Measurements from ENCODE around the gene GPX5.

The GPX5 gene

DNA sequence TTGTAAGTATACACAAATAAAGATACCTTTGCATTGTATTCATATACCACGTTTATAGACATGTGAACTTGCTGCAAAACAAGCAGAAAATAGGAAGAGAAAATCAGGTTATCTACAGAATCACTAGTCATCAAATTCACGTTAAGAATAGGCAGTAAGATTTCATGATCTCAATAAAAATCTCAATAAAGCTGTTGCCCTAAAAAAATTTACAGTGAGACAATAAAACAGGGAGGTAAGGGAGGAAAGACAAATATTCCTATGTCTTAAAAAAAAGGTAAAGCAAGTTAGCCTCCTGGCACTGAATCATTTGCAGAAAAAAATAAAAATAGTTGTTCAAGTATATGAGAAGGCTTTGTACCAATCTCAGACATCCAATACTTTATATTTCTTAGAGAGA is 44.1 kb downstream of the GPX5 start:
- TF ChIP-seq FOXM1 (IDR thresholded peaks at IDR 0.05; ENCODE audit: borderline replicate concordance, low read depth) (no peak), EP300 (IDR thresholded peaks at IDR 0.05; ENCODE audit: borderline replicate concordance) (no peak), NFIC (IDR thresholded peaks at IDR 0.05) (no peak), CEBPB (IDR thresholded peaks at IDR 0.05) (no peak), TEAD4 (IDR thresholded peaks at IDR 0.05) (no peak), TAF1 (IDR thresholded peaks at IDR 0.05; ENCODE audit: low read depth) (no peak), YY1 (IDR thresholded peaks at IDR 0.05; ENCODE audit: low read depth) (no peak), ZBTB7A (IDR thresholded peaks at IDR 0.05; ENCODE audit: low read depth) (no peak), EGR1 (IDR thresholded peaks at IDR 0.05) (no peak), CREB1 (IDR thresholded peaks at IDR 0.05; ENCODE audit: low read depth) (no peak), RAD21 (IDR thresholded peaks at IDR 0.05; ENCODE audit: low read depth) (no peak), TCF12 (IDR thresholded peaks at IDR 0.05; ENCODE audit: low read depth) (no peak)
- TF ChIP-seq, protein P1, sequence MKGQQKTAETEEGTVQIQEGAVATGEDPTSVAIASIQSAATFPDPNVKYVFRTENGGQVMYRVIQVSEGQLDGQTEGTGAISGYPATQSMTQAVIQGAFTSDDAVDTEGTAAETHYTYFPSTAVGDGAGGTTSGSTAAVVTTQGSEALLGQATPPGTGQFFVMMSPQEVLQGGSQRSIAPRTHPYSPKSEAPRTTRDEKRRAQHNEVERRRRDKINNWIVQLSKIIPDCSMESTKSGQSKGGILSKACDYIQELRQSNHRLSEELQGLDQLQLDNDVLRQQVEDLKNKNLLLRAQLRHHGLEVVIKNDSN (IDR thresholded peaks at IDR 0.05): no peak

DNA sequence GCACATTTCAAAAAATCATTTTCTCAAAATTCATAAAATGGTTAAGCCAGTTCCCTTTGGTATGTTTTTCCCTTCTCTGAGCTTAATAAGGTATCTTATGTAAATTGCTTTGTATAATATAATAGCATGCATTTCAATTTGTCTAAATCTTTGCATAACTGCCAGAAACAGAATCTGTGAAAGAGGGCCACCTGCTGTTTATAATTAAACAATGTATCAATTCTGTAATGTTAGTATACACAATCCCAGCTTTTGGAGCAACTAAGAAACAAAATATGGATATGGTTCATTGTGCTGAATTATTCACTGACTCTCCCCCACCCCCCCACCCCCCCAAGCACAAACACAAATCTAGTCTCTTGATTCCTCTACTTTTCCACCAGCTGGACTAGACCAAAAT is 54.8 kb downstream of the GPX5 start:
- TF ChIP-seq TCF12 (IDR thresholded peaks at IDR 0.05; ENCODE audit: low read depth) (no peak), NFIC (IDR thresholded peaks at IDR 0.05) (no peak), FOXM1 (IDR thresholded peaks at IDR 0.05; ENCODE audit: borderline replicate concordance, low read depth) (no peak), TAF1 (IDR thresholded peaks at IDR 0.05; ENCODE audit: low read depth) (no peak), CREB1 (IDR thresholded peaks at IDR 0.05; ENCODE audit: low read depth) (no peak), REST (IDR thresholded peaks at IDR 0.05; ENCODE audit: low read depth) (no peak), ZBTB7A (IDR thresholded peaks at IDR 0.05; ENCODE audit: low read depth) (no peak), EGR1 (IDR thresholded peaks at IDR 0.05) (no peak), RAD21 (IDR thresholded peaks at IDR 0.05; ENCODE audit: low read depth) (no peak), CEBPB (IDR thresholded peaks at IDR 0.05) (no peak), TEAD4 (IDR thresholded peaks at IDR 0.05) (no peak), YY1 (IDR thresholded peaks at IDR 0.05; ENCODE audit: low read depth) (no peak), EP300 (IDR thresholded peaks at IDR 0.05; ENCODE audit: borderline replicate concordance) (no peak), MAX (IDR thresholded peaks at IDR 0.05) (no peak)
- TF ChIP-seq, protein P1 (IDR thresholded peaks at IDR 0.05): no peak

DNA sequence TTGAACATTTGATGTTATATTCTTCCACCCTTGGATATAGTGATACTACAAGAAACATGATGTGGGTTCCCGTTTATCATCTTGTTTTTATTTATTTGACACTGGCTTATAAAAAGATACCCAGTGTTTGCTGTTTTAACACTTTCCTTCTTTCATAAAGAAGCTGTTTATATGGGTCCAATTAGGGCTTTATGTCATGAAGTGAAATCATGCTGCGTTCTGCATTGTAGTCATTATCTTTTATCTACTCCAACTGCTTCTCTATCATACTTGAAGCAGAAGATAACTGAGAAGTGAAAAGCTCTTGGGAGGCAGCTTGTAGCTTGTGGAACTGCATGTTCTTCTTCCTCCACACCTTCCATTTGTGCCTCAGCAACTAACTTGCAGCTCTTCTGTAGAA is 57.8 kb downstream of the GPX5 start:
- TF ChIP-seq ZBTB7A (IDR thresholded peaks at IDR 0.05; ENCODE audit: low read depth) (no peak), MAX (IDR thresholded peaks at IDR 0.05) (no peak), FOXM1 (IDR thresholded peaks at IDR 0.05; ENCODE audit: borderline replicate concordance, low read depth) (no peak), RAD21 (IDR thresholded peaks at IDR 0.05; ENCODE audit: low read depth) (no peak), EP300 (IDR thresholded peaks at IDR 0.05; ENCODE audit: borderline replicate concordance) (no peak), CEBPB (IDR thresholded peaks at IDR 0.05) (no peak), TEAD4 (IDR thresholded peaks at IDR 0.05) (no peak), EGR1 (IDR thresholded peaks at IDR 0.05) (no peak), NFIC (IDR thresholded peaks at IDR 0.05) (no peak), YY1 (IDR thresholded peaks at IDR 0.05; ENCODE audit: low read depth) (no peak), CREB1 (IDR thresholded peaks at IDR 0.05; ENCODE audit: low read depth) (no peak), REST (IDR thresholded peaks at IDR 0.05; ENCODE audit: low read depth) (no peak), TCF12 (IDR thresholded peaks at IDR 0.05; ENCODE audit: low read depth) (no peak), TAF1 (IDR thresholded peaks at IDR 0.05; ENCODE audit: low read depth) (no peak)
- TF ChIP-seq, protein P1 (IDR thresholded peaks at IDR 0.05): no peak
